ENCODE data around the gene ZNF273. TPM values are rescaled to one million over a fixed set of nuclear protein-coding genes. Genes with fewer than 3 reads are reported as not detected.
"Not testable (repeated sequence)": the region's sequence is repeated elsewhere in the genome, so short reads cannot be mapped to it uniquely, and the experiment has no call there.

ZNF273 gene
- total and polyA plus RNA-seq, 5 donors from 2014 or later: 3.9 to 6.6 (median 6.0) TPM

DNA sequence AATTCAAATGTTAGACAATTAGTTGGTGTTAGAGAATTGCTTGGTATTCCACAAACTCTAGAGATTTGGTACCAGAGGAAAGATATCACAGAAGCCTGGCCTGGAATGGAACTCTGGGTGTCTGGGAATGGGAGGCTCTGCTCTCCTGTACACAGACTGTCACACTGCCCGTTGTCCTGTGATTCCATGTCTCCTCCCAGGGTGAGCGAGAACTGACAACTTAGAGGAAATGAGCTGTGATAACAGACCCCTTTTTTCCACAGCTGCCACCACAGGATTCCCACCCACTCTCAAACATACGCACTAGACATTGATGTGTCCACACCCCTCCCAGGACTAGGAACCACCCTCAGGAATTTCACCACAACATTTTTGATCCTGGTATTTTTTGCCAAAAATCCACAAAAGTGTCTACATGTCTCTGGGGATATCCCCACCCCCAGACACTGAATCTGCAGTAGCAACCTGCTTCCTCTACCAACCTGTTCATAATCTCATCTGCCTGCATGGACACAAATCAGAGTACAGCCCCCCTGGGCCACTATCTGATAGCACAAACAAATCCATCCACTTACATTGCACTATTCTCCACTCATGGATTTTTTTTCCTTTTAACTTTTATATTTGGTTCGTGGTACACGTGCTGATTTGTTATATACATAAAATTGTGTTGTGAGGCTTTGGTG is 4.7 kb downstream of the ZNF273 start:
- Histone ChIP-seq H3K27me3 (ENCODE audit: control insufficient read depth, insufficient read depth, low read length) (no peaks in the 10 kb centered on the region), H3K4me3 (ENCODE audit: low read depth, low read length) (no peak overlapping the region), H3K36me3 (ENCODE audit: control insufficient read depth, insufficient read depth, low read length) (peaks cover 5% of the 10 kb centered on the region), H3K27ac (ENCODE audit: insufficient read depth, low read length, poor library complexity, severe bottlenecking) (no peak overlapping the region), H3K9me3 (ENCODE audit: control insufficient read depth in 2 of 2, low read length in 2 of 2) (peaks cover 6 to 9% of the 10 kb centered on the region in 2 experiments), H3K4me1 (ENCODE audit: control insufficient read depth, insufficient read depth, low read length, poor library complexity, severe bottlenecking) (peaks cover 19% of the 10 kb centered on the region)
- no peaks in the 10 kb centered on the region for H3K27me3 Mint-ChIP-seq
- H3K36me3 Mint-ChIP-seq: peaks cover 21% of the 10 kb centered on the region
- peak overlapping the region in 2 of 4 donors; percentile 12 to 97 for H3K4me3 Mint-ChIP-seq
- peaks cover 0 to 14% (median 7%) of the 10 kb centered on the region in 7 donors for H3K9me3 Mint-ChIP-seq
- no peak for ATAC-seq (ENCODE audit: low read depth in 2 of 2)
- H3K27ac Mint-ChIP-seq: peak overlapping the region in 1 of 3 donors; percentile 42
- H3K4me1 Mint-ChIP-seq: peaks cover 25 to 68% (median 43%) of the 10 kb centered on the region in 4 donors
- DNase-seq: no peak

DNA sequence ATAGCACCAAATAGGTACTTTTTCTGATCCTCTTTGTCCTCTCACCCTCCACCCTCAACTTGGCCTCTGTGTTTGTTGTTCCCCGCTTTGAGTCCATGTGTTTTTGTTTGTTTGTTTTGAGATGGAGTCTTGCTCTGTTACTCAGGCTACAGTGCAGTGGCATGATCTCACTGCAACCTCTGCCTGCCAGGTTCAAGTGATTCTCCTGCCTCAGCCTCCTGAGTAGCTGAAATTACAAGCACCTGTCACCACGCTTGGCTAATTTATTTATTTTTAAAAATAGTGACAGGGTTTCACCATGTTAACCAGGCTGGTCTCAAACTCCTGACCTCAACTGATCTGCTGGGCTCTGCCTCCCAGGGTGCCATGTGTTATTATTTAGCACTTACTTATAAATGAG is 5.3 kb downstream of the ZNF273 start:
- H3K9me3 Mint-ChIP-seq: peaks cover 0 to 14% (median 7%) of the 10 kb centered on the region in 7 donors
- H3K27me3 Mint-ChIP-seq: no peaks in the 10 kb centered on the region
- H3K4me1 ChIP-seq (ENCODE audit: control insufficient read depth, insufficient read depth, low read length, poor library complexity, severe bottlenecking): peaks cover 17% of the 10 kb centered on the region
- H3K36me3 Mint-ChIP-seq: peaks cover 24% of the 10 kb centered on the region
- no peak overlapping the region for H3K27ac Mint-ChIP-seq
- no peak overlapping the region for H3K4me3 ChIP-seq (ENCODE audit: low read depth, low read length)
- H3K27ac ChIP-seq (ENCODE audit: insufficient read depth, low read length, poor library complexity, severe bottlenecking): no peak overlapping the region
- H3K27me3 ChIP-seq (ENCODE audit: control insufficient read depth, insufficient read depth, low read length): no peaks in the 10 kb centered on the region
- peaks cover 5% of the 10 kb centered on the region for H3K36me3 ChIP-seq (ENCODE audit: control insufficient read depth, insufficient read depth, low read length)
- H3K9me3 ChIP-seq (ENCODE audit: control insufficient read depth in 2 of 2, low read length in 2 of 2): peaks cover 9% of the 10 kb centered on the region in 2 experiments
- DNase-seq (no peak), ATAC-seq (ENCODE audit: low read depth in 2 of 2) (no peak)
- peak overlapping the region in 2 of 4 donors; percentile 26 to 57 for H3K4me3 Mint-ChIP-seq
- peaks cover 19 to 66% (median 42%) of the 10 kb centered on the region in 4 donors for H3K4me1 Mint-ChIP-seq

DNA sequence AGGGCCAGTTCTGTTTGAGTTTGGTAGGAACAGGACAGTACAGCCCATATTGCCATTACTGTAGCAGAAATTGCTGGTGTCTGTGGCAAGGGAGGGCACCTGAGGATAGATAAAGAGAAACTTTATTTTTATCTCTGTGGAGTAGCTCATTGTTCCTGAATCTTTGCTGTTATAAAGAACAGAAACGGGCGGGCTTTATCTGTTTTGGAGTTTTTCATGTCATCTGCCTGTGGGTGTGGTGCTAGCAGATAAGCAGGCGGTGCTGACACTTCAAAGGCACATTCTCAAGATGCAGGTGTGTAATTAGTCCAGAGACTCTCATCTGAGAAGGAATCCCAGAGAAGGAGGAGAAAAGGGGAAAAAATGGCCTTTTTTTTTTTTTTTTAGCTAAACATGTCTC is 11.5 kb downstream of the ZNF273 start:
- peaks cover 54% of the 10 kb centered on the region for H3K36me3 Mint-ChIP-seq
- ATAC-seq (ENCODE audit: low read depth in 2 of 2): no peak

DNA sequence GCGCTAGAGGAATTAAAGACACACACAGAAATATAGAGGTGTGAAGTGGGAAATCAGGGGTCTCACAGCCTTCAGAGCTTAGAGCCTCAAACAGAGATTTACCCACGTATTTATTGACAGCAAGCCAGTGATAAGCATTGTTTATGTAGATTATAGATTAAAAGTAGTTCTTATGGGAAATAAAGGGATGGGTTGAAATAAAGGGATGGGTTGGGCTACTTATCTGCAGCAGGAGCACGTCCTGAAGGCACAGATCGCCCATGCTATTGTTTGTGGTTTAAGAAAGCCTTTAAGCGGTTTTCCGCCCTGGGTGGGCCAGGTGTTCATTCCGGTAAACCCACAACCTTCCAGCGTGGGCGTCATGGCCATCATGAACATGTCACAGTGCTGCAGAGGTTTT is 12.2 kb downstream of the ZNF273 start:
- not testable (repeated sequence) for H3K27ac ChIP-seq (ENCODE audit: insufficient read depth, low read length, poor library complexity, severe bottlenecking); H3K27me3 ChIP-seq (ENCODE audit: control insufficient read depth, insufficient read depth, low read length); ATAC-seq (ENCODE audit: low read depth in 2 of 2); H3K4me3 Mint-ChIP-seq; H3K27me3 Mint-ChIP-seq; H3K4me1 ChIP-seq (ENCODE audit: control insufficient read depth, insufficient read depth, low read length, poor library complexity, severe bottlenecking); H3K27ac Mint-ChIP-seq; H3K4me3 ChIP-seq (ENCODE audit: low read depth, low read length); DNase-seq
- Mint-ChIP-seq H3K9me3 (peaks cover 0 to 20% (median 9%) of the 10 kb centered on the region in 7 donors), H3K36me3 (peaks cover 57% of the 10 kb centered on the region), H3K4me1 (peaks cover under 1 to 16% (median 10%) of the 10 kb centered on the region in 4 donors)
- Histone ChIP-seq H3K36me3 (ENCODE audit: control insufficient read depth, insufficient read depth, low read length) (peaks cover 36% of the 10 kb centered on the region), H3K9me3 (ENCODE audit: control insufficient read depth in 2 of 2, low read length in 2 of 2) (peaks cover 31 to 39% of the 10 kb centered on the region in 2 experiments)

More for the DNA sequence above, 11.5 kb downstream of the ZNF273 start:
- Mint-ChIP-seq H3K4me1 (peaks cover 5 to 23% (median 12%) of the 10 kb centered on the region in 4 donors), H3K9me3 (peaks cover 0 to 19% (median 10%) of the 10 kb centered on the region in 7 donors), H3K27me3 (no peaks in the 10 kb centered on the region), H3K4me3 (no peak overlapping the region), H3K27ac (no peak overlapping the region)
- Histone ChIP-seq H3K36me3 (ENCODE audit: control insufficient read depth, insufficient read depth, low read length) (peaks cover 30% of the 10 kb centered on the region), H3K27me3 (ENCODE audit: control insufficient read depth, insufficient read depth, low read length) (no peaks in the 10 kb centered on the region), H3K4me1 (ENCODE audit: control insufficient read depth, insufficient read depth, low read length, poor library complexity, severe bottlenecking) (no peaks in the 10 kb centered on the region), H3K9me3 (ENCODE audit: control insufficient read depth in 2 of 2, low read length in 2 of 2) (peaks cover 27 to 32% of the 10 kb centered on the region in 2 experiments), H3K27ac (ENCODE audit: insufficient read depth, low read length, poor library complexity, severe bottlenecking) (no peak overlapping the region), H3K4me3 (ENCODE audit: low read depth, low read length) (no peak overlapping the region)
- no peak for DNase-seq

DNA sequence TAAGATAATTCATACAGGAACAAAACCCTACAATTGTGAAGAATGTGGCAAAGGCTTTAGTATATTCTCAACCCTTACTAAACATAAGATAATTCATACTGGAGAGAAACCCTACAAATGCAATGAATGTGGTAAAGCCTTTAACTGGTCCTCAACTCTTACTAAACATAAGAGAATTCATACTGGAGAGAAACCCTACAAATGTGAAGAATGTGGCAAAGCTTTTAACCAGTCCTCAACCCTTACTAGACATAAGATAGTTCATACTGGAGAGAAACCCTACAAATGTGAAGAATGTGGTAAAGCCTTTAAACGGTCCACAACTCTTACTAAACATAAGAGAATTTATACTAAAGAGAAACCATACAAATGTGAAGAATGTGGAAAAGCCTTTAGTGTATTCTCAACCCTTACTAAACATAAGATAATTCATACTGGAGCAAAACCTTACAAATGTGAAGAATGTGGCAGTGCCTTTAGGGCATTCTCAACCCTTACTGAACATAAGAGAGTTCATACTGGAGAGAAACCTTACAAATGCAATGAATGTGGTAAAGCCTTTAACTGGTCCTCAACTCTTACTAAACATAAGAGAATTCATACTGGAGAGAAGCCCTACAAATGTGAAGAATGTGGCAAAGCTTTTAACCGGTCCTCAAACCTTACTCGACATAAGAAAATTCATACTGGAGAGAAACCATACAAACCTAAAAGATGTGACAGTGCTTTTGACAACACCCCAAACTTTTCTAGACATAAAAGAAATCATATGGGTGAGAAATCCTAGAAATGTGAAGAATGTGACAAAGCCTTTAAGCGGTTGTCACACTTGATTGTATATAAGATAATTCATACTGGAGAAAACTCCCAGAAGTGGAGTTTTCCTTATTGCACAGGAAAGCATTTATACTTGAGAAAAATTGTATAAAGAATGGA is 25.4 kb downstream of the ZNF273 start:
- ATAC-seq (ENCODE audit: low read depth in 2 of 2); H3K27me3 Mint-ChIP-seq; H3K27ac Mint-ChIP-seq; DNase-seq; H3K4me1 ChIP-seq (ENCODE audit: control insufficient read depth, insufficient read depth, low read length, poor library complexity, severe bottlenecking); H3K4me3 ChIP-seq (ENCODE audit: low read depth, low read length); H3K27ac ChIP-seq (ENCODE audit: insufficient read depth, low read length, poor library complexity, severe bottlenecking); H3K4me3 Mint-ChIP-seq; H3K27me3 ChIP-seq (ENCODE audit: control insufficient read depth, insufficient read depth, low read length); H3K4me1 Mint-ChIP-seq: not testable (repeated sequence)
- Histone ChIP-seq H3K9me3 (ENCODE audit: control insufficient read depth in 2 of 2, low read length in 2 of 2) (peaks cover 75 to 86% of the 10 kb centered on the region in 2 experiments), H3K36me3 (ENCODE audit: control insufficient read depth, insufficient read depth, low read length) (peaks cover 41% of the 10 kb centered on the region)
- H3K36me3 Mint-ChIP-seq: peaks cover 55% of the 10 kb centered on the region
- peaks cover 0 to 59% (median 28%) of the 10 kb centered on the region in 7 donors for H3K9me3 Mint-ChIP-seq

DNA sequence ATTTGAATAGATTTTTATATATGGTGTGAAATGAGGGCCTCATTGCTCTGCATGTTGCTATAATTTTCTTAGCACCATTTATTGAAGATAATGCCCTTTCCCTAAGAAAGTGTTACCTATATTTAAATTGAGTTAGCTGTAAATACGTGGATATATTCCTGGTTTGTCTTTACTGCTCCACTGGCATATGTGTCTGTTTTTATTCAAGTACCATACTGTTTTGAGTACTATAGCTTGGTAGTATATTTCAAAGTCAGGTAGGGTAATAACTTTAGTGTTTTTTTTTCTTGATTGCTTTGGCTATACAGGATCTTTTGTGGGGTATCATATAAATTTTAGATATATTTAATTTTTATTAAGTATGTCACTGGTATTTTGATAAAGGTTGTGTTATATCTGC is 31.4 kb downstream of the ZNF273 start:
- no peak overlapping the region for H3K27ac Mint-ChIP-seq
- no peaks in the 10 kb centered on the region for H3K4me1 Mint-ChIP-seq
- Histone ChIP-seq H3K9me3 (ENCODE audit: control insufficient read depth in 2 of 2, low read length in 2 of 2) (peaks cover 57 to 63% of the 10 kb centered on the region in 2 experiments), H3K4me1 (ENCODE audit: control insufficient read depth, insufficient read depth, low read length, poor library complexity, severe bottlenecking) (no peaks in the 10 kb centered on the region), H3K27me3 (ENCODE audit: control insufficient read depth, insufficient read depth, low read length) (no peaks in the 10 kb centered on the region), H3K27ac (ENCODE audit: insufficient read depth, low read length, poor library complexity, severe bottlenecking) (no peak overlapping the region), H3K4me3 (ENCODE audit: low read depth, low read length) (no peak overlapping the region), H3K36me3 (ENCODE audit: control insufficient read depth, insufficient read depth, low read length) (no peaks in the 10 kb centered on the region)
- DNase-seq: no peak
- peaks cover 3% of the 10 kb centered on the region for H3K36me3 Mint-ChIP-seq
- no peaks in the 10 kb centered on the region for H3K27me3 Mint-ChIP-seq
- H3K4me3 Mint-ChIP-seq: no peak overlapping the region
- no peak for ATAC-seq (ENCODE audit: low read depth in 2 of 2)
- H3K9me3 Mint-ChIP-seq: peaks cover 0 to 28% (median 17%) of the 10 kb centered on the region in 7 donors

DNA sequence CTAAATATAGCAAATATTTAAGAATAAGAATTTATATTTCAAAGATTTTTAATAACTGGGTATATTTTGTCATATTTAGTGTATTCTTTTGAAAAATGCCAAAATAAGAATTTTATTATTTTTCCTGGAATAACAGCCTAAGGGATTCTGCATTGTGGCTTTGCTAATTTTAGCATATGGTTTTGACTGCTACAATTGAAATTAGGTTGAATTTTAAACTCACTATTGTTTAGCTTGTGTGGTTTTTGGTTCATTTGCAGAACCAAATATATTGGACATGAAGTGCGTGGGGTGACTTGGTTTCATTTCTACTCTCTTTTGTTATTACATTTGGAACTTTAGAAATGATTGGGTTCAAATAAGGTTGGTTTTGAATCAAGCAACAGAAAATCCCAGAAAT is 35.5 kb downstream of the ZNF273 start:
- Mint-ChIP-seq H3K27me3 (no peaks in the 10 kb centered on the region), H3K9me3 (peaks cover 0 to 14% (median 12%) of the 10 kb centered on the region in 7 donors), H3K4me3 (no peak overlapping the region), H3K36me3 (no peaks in the 10 kb centered on the region), H3K27ac (no peak overlapping the region), H3K4me1 (no peaks in the 10 kb centered on the region)
- no peaks in the 10 kb centered on the region for H3K27me3 ChIP-seq (ENCODE audit: control insufficient read depth, insufficient read depth, low read length)
- H3K9me3 ChIP-seq (ENCODE audit: control insufficient read depth in 2 of 2, low read length in 2 of 2): peaks cover 30 to 41% of the 10 kb centered on the region in 2 experiments
- no peak for ATAC-seq (ENCODE audit: low read depth in 2 of 2)
- H3K27ac ChIP-seq (ENCODE audit: insufficient read depth, low read length, poor library complexity, severe bottlenecking): no peak overlapping the region
- no peaks in the 10 kb centered on the region for H3K4me1 ChIP-seq (ENCODE audit: control insufficient read depth, insufficient read depth, low read length, poor library complexity, severe bottlenecking)
- no peak for DNase-seq
- no peaks in the 10 kb centered on the region for H3K36me3 ChIP-seq (ENCODE audit: control insufficient read depth, insufficient read depth, low read length)
- H3K4me3 ChIP-seq (ENCODE audit: low read depth, low read length): no peak overlapping the region
